HepG2 (cell line): ENCODE data around the gene TXNDC16. TPM values are rescaled to one million over a fixed set of nuclear protein-coding genes. Genes with fewer than 3 reads are reported as not detected.

Source experiments
- ATF7 ChIP-seq, 2 experiments: fragments of 450-650 bp in 1 of 2; sonication (generic) in 1 of 2; formaldehyde crosslinking in 1 of 2; IDR thresholded peaks; 2 replicates each; pipeline versions ENCODE4 v1.4.0 to v1.6.1; 2016 to 2020; ENCODE audit warnings: antibody characterized with exemption in 1 of 2, mild to moderate bottlenecking in 1 of 2, missing genetic modification reagents in 1 of 2
- CREM ChIP-seq, 2 experiments: sonication (generic) in 1 of 2; formaldehyde crosslinking in 1 of 2; IDR thresholded peaks; 2 replicates each; pipeline versions ENCODE4 v1.4.0 to v1.6.1; 2016 to 2020; ENCODE audit warnings: antibody characterized with exemption in 1 of 2, mild to moderate bottlenecking in 1 of 2, missing genetic modification reagents in 1 of 2
- DMAP1 ChIP-seq: IDR thresholded peaks from 2 replicates; pipeline ENCODE4 v1.6.1; 2016
- ETV6 ChIP-seq: sonication (generic); formaldehyde crosslinking; conservative IDR thresholded peaks from 2 replicates; pipeline ENCODE4 v1.4.0; 2020; ENCODE audit warnings: missing genetic modification reagents
- FOXA1 ChIP-seq, 2 experiments: fragments of 450-650 bp in 1 of 2; sonication (generic) in 1 of 2; formaldehyde crosslinking in 1 of 2; IDR thresholded peaks; 2 replicates each; pipeline versions ENCODE4 v1.4.0 to v1.6.1; 2016 to 2020; ENCODE audit warnings: missing genetic modification reagents in 1 of 2
- TCF7L2 ChIP-seq: IDR thresholded peaks from 2 replicates; pipeline ENCODE4 v1.6.1; 2011; ENCODE audit warnings: mild to moderate bottlenecking, low read depth, low read length, moderate library complexity
- ZMYM4 ChIP-seq: sonication (generic); formaldehyde crosslinking; IDR thresholded peaks from 2 replicates; pipeline ENCODE4 v1.8.1; 2023; ENCODE audit warnings: mild to moderate bottlenecking, missing genetic modification reagents
- ZNF496 ChIP-seq: sonication (generic); formaldehyde crosslinking; IDR thresholded peaks from 2 replicates; pipeline ENCODE4 v1.8.1; 2023; ENCODE audit warnings: mild to moderate bottlenecking, moderate library complexity, missing genetic modification reagents; ENCODE audit not compliant: insufficient replicate concordance
- ZNF510 ChIP-seq: sonication (generic); formaldehyde crosslinking; IDR thresholded peaks from 2 replicates; pipeline ENCODE4 v1.4.0; 2020; ENCODE audit warnings: low read depth, mild to moderate bottlenecking, missing genetic modification reagents
- ZNF598 ChIP-seq: sonication (generic); formaldehyde crosslinking; IDR thresholded peaks from 2 replicates; pipeline ENCODE4 v1.5.1; 2020; ENCODE audit warnings: mild to moderate bottlenecking, missing genetic modification reagents, borderline replicate concordance
- ZNF713 ChIP-seq: sonication (generic); formaldehyde crosslinking; IDR thresholded peaks from 2 replicates; pipeline ENCODE4 v1.4.0; 2020; ENCODE audit warnings: mild to moderate bottlenecking, missing genetic modification reagents
- ZNF766 ChIP-seq: sonication (generic); formaldehyde crosslinking; IDR thresholded peaks from 2 replicates; pipeline ENCODE4 v1.5.0; 2020; ENCODE audit warnings: missing genetic modification reagents, borderline replicate concordance
- ZNF772 ChIP-seq: sonication (generic); formaldehyde crosslinking; IDR thresholded peaks from 2 replicates; pipeline ENCODE4 v1.5.0; 2020; ENCODE audit warnings: mild to moderate bottlenecking, missing genetic modification reagents
- polyA plus RNA-seq, 8 experiments: library from polyadenylated mRNA; depleted of rRNA in 3 of 8; stranded (reverse) in 7 of 8; unstranded in 1 of 8; fragments of >200 nt; fragmentation: Illumina TruSeq in 4 of 8; extraction: Trizol in 4 of 8; gene quantifications; 2 replicates each; pipeline versions ENCODE4 v1.2.1 to v1.2.3, GENCODE V29; 2011 to 2016; ENCODE audit warnings: low read depth in 4 of 8, missing spikeins in 1 of 8, mixed read lengths in 1 of 8; ENCODE audit not compliant: insufficient read depth in 1 of 8
- total RNA-seq, 5 experiments: library from RNA; depleted of rRNA; stranded (reverse); fragments of >200 nt; fragmentation: Illumina TruSeq; extraction: Trizol; gene quantifications; 2 replicates each; pipeline ENCODE4 v1.2.3, GENCODE V29; 2016; ENCODE audit warnings: low read depth in 1 of 5
- TF ChIP-seq, protein P1 (sequence below): sonication (generic); formaldehyde crosslinking; IDR thresholded peaks from 2 replicates; pipeline ENCODE4 v1.5.0; 2020; ENCODE audit warnings: missing genetic modification reagents
- TF ChIP-seq, protein P2 (sequence below), 2 experiments: fragments of 450-650 bp in 1 of 2; sonication (generic) in 1 of 2; formaldehyde crosslinking; IDR thresholded peaks; 2 replicates each; pipeline versions ENCODE4 v1.5.0 to v1.8.0; 2020 to 2022; ENCODE audit warnings: mild to moderate bottlenecking in 1 of 2, missing genetic modification reagents in 1 of 2
- TF ChIP-seq, protein P3 (sequence below): sonication (generic); formaldehyde crosslinking; IDR thresholded peaks from 2 replicates; pipeline ENCODE4 v1.8.0; 2023; ENCODE audit warnings: mild to moderate bottlenecking, missing genetic modification reagents
- TF ChIP-seq, protein P4 (sequence below): sonication (generic); formaldehyde crosslinking; IDR thresholded peaks from 2 replicates; pipeline ENCODE4 v1.5.0; 2020; ENCODE audit warnings: missing genetic modification reagents, mild to moderate bottlenecking, borderline replicate concordance
- TF ChIP-seq, protein P5 (sequence below): sonication (generic); formaldehyde crosslinking; IDR thresholded peaks from 2 replicates; pipeline ENCODE4 v1.5.0; 2020; ENCODE audit warnings: mild to moderate bottlenecking, missing genetic modification reagents, borderline replicate concordance
- TF ChIP-seq, protein P6 (sequence below): sonication (generic); formaldehyde crosslinking; conservative IDR thresholded peaks from 2 replicates; pipeline ENCODE4 v1.4.0; 2020; ENCODE audit warnings: missing genetic modification reagents

Gene TXNDC16
- total and polyA plus RNA-seq, 2 of the 13 experiments (the other 11 are each of a cell fraction or from before 2014, with no cell fraction given), result 4.6 to 6.2 TPM

DNA sequence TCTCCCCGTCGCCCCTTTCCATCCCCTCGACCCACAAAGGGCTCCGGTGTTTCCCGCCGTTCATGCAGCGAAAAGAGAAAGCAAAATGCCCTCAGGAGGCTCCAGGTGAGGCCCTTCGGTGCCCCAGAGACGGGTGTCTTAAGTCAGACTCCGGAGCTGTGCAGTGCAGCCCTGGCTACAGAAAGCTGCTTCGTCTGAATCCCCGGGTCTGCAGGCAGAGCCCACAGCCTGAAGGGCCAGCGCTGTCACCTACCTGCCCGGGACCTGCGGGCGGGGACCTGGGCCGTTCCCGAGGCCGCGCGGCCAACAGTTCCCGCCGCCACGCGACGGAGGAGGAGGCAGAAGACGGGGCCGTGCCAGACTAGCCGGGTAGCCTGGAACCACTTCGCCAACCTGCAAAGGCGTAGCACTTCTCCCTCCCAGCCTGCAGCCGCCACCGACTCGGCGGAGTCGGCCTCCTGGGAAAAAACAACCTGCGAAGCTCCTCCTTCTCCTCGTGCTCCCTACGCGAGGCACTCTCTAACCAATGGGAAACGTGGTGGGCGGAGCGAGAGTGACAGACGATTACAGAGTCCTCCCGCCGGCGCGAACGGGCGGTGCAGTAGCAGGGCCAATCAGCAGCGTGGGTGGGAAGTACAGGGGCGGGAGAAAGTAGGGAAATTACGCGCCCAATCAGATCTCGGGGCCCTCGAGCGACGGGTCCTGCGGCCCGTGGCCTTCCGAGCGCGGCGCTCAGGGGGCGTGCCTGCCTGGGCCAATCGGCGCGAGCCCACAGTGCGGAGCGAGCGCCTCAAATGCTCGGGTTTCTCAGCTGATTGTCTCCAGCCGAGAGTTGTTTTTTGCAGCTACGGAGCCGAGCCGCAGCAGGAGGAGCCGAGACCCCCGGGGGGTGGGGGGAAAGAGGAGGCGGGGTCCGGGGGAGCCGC lies at the start of gene TXNDC16, which contains the start of gene GPR137C (continued):
- TF ChIP-seq CREM (IDR thresholded peaks at IDR 0.05) (peak; percentile 68), CREM (CRISPR knock-in tag; IDR thresholded peaks at IDR 0.05) (no peak), ZNF496 (no peak), ZMYM4 (CRISPR knock-in tag) (peak; percentile 94), ZNF713 (CRISPR knock-in tag) (0 out of 2 replicates have a peak, but pooled peaks have one; percentile 83), DMAP1 (CRISPR knock-in tag) (peak; percentile 41; the same call in 1 of the 2 replicates), ZNF766 (CRISPR knock-in tag) (peak; percentile 67; the same call in 1 of the 2 replicates), ZNF598 (peak; percentile 94), ETV6 (CRISPR knock-in tag) (0 out of 2 replicates have a peak, but pooled peaks have one; percentile 42), ZNF510 (CRISPR knock-in tag) (no peak), ATF7 (IDR thresholded peaks at IDR 0.05) (no peak), ATF7 (CRISPR knock-in tag; IDR thresholded peaks at IDR 0.05) (0 out of 2 replicates have a peak, but pooled peaks have one; percentile 48), TCF7L2 (no peak), FOXA1 (IDR thresholded peaks at IDR 0.05) (no peak), FOXA1 (CRISPR knock-in tag; IDR thresholded peaks at IDR 0.05) (no peak), ZNF772 (peak; percentile 74)
- TF ChIP-seq, protein P1, sequence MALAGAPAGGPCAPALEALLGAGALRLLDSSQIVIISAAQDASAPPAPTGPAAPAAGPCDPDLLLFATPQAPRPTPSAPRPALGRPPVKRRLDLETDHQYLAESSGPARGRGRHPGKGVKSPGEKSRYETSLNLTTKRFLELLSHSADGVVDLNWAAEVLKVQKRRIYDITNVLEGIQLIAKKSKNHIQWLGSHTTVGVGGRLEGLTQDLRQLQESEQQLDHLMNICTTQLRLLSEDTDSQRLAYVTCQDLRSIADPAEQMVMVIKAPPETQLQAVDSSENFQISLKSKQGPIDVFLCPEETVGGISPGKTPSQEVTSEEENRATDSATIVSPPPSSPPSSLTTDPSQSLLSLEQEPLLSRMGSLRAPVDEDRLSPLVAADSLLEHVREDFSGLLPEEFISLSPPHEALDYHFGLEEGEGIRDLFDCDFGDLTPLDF (CRISPR knock-in tag), result peak; percentile 95
- TF ChIP-seq, protein P2, sequence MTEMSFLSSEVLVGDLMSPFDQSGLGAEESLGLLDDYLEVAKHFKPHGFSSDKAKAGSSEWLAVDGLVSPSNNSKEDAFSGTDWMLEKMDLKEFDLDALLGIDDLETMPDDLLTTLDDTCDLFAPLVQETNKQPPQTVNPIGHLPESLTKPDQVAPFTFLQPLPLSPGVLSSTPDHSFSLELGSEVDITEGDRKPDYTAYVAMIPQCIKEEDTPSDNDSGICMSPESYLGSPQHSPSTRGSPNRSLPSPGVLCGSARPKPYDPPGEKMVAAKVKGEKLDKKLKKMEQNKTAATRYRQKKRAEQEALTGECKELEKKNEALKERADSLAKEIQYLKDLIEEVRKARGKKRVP (CRISPR knock-in tag; IDR thresholded peaks at IDR 0.05), result peak in 1 of 2 experiments; percentile 60; a peak in 1 of 4 replicates
- TF ChIP-seq, protein P3, sequence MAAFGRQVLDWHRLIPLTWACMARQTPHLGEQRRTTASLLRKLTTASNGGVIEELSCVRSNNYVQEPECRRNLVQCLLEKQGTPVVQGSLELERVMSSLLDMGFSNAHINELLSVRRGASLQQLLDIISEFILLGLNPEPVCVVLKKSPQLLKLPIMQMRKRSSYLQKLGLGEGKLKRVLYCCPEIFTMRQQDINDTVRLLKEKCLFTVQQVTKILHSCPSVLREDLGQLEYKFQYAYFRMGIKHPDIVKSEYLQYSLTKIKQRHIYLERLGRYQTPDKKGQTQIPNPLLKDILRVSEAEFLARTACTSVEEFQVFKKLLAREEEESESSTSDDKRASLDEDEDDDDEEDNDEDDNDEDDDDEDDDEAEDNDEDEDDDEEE, result 0 out of 2 replicates have a peak, but pooled peaks have one; percentile 51
- TF ChIP-seq, protein P4, sequence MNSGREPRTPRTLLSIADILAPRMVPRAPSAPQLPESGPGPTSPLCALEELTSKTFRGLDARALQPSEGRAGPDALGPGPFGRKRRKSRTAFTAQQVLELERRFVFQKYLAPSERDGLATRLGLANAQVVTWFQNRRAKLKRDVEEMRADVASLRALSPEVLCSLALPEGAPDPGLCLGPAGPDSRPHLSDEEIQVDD, result peak; percentile 72; the same call in 1 of the 2 replicates
- TF ChIP-seq, protein P5, sequence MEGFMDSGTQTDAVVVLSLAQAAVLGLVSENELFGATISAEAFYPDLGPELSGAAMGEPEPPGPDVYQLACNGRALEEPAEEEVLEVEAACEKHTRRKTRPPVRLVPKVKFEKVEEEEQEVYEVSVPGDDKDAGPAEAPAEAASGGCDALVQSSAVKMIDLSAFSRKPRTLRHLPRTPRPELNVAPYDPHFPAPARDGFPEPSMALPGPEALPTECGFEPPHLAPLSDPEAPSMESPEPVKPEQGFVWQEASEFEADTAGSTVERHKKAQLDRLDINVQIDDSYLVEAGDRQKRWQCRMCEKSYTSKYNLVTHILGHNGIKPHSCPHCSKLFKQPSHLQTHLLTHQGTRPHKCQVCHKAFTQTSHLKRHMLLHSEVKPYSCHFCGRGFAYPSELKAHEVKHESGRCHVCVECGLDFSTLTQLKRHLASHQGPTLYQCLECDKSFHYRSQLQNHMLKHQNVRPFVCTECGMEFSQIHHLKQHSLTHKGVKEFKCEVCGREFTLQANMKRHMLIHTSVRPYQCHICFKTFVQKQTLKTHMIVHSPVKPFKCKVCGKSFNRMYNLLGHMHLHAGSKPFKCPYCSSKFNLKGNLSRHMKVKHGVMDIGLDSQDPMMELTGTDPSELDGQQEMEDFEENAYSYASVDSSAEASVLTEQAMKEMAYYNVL, result no peak
- TF ChIP-seq, protein P6, sequence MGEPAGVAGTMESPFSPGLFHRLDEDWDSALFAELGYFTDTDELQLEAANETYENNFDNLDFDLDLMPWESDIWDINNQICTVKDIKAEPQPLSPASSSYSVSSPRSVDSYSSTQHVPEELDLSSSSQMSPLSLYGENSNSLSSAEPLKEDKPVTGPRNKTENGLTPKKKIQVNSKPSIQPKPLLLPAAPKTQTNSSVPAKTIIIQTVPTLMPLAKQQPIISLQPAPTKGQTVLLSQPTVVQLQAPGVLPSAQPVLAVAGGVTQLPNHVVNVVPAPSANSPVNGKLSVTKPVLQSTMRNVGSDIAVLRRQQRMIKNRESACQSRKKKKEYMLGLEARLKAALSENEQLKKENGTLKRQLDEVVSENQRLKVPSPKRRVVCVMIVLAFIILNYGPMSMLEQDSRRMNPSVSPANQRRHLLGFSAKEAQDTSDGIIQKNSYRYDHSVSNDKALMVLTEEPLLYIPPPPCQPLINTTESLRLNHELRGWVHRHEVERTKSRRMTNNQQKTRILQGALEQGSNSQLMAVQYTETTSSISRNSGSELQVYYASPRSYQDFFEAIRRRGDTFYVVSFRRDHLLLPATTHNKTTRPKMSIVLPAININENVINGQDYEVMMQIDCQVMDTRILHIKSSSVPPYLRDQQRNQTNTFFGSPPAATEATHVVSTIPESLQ, result no peak
